ENCODE results near the gene CPNE5. TPM values are rescaled to one million over a fixed set of nuclear protein-coding genes. Genes with fewer than 3 reads are reported as not detected.

CPNE5 gene
- total and polyA plus RNA-seq, 8 donors: 1.2 to 7.3 (median 6.4) TPM

- H3K36me3 ChIP-seq: no peaks in the 10 kb centered on the region
- no peaks in the 10 kb centered on the region for H3K27me3 ChIP-seq
- no peak overlapping the region for H3K27ac ChIP-seq
- intact Hi-C loops (cut with DNase I): no loop called here
- no peaks in the 10 kb centered on the region for H3K9me3 ChIP-seq
- H3K4me3 ChIP-seq: no peak overlapping the region
- ATAC-seq (no peak), DNase-seq (no peak)
- TF ChIP-seq CTCF (IDR thresholded peaks at IDR 0.05): no peak
- H3K4me1 ChIP-seq: peaks cover 0 to 38% of the 10 kb centered on the region in 2 donors
These were observed 136.6 kb downstream of the CPNE5 start for GRCh38 chr6:36702656-36703055.

- Histone ChIP-seq H3K27me3 (no peaks in the 10 kb centered on the region), H3K36me3 (no peaks in the 10 kb centered on the region), H3K9me3 (no peaks in the 10 kb centered on the region), H3K4me1 (peaks cover 0 to 44% of the 10 kb centered on the region in 2 donors), H3K27ac (peak overlapping the region in 1 of 2 donors; percentile 3), H3K4me3 (no peak overlapping the region)
- peak; percentile 67 for ATAC-seq
- intact Hi-C loops (cut with DNase I): no loop called here
- no peak for DNase-seq
- no peak for TF ChIP-seq CTCF (IDR thresholded peaks at IDR 0.05)
These were observed 137.7 kb downstream of the CPNE5 start for GRCh38 chr6:36701401-36701991.

- no peaks in the 10 kb centered on the region for H3K9me3 ChIP-seq
- intact Hi-C loops (cut with DNase I): no loop called here
- H3K27me3 ChIP-seq: no peaks in the 10 kb centered on the region
- H3K4me1 ChIP-seq: peaks cover 0 to 44% of the 10 kb centered on the region in 2 donors
- DNase-seq: no peak
- peak overlapping the region in 1 of 2 donors; percentile 3 for H3K27ac ChIP-seq
- no peak overlapping the region for H3K4me3 ChIP-seq
- ATAC-seq: peak; percentile 56
- no peak for TF ChIP-seq CTCF (IDR thresholded peaks at IDR 0.05)
- no peaks in the 10 kb centered on the region for H3K36me3 ChIP-seq
These were observed 138.4 kb downstream of the CPNE5 start for GRCh38 chr6:36700831-36701230.

GRCh38 chr6:36700071-36700812, 139.0 kb downstream of the CPNE5 start:
- H3K4me1 ChIP-seq: peaks cover 0 to 44% of the 10 kb centered on the region in 2 donors
- intact Hi-C loops (cut with DNase I): no loop called here
- TF ChIP-seq CTCF (IDR thresholded peaks at IDR 0.05): no peak
- no peaks in the 10 kb centered on the region for H3K36me3 ChIP-seq
- peak overlapping the region in 1 of 2 donors; percentile 3 for H3K27ac ChIP-seq
- no peaks in the 10 kb centered on the region for H3K9me3 ChIP-seq
- DNase-seq: no peak
- ATAC-seq: no peak
- H3K27me3 ChIP-seq: no peaks in the 10 kb centered on the region
- H3K4me3 ChIP-seq: no peak overlapping the region

- ATAC-seq (no peak), DNase-seq (no peak)
- no peak for TF ChIP-seq CTCF (IDR thresholded peaks at IDR 0.05)
- intact Hi-C loops (cut with DNase I): no loop called here
- Histone ChIP-seq H3K27ac (no peak overlapping the region), H3K9me3 (no peaks in the 10 kb centered on the region), H3K27me3 (no peaks in the 10 kb centered on the region), H3K36me3 (no peaks in the 10 kb centered on the region), H3K4me3 (no peak overlapping the region), H3K4me1 (peaks cover 0 to 44% of the 10 kb centered on the region in 2 donors)
These were observed 139.9 kb downstream of the CPNE5 start for GRCh38 chr6:36699348-36699747.

Measured in left lung (tissue), 10 donors.